Mesodermal cell (in vitro differentiated cells): ENCODE results near the gene NRM.
A peak's percentile ranks its signal among the peaks of the same experiment; 100 is the strongest.
"Not testable (repeated sequence)": the region's sequence is repeated elsewhere in the genome, so short reads cannot be mapped to it uniquely, and the experiment has no call there.

Experiments
- H3K27ac ChIP-seq: 2 replicates; pipeline ENCODE4 v1.7.0; 2013; ENCODE audit warnings: mild to moderate bottlenecking, low read depth, low read length, moderate library complexity; ENCODE audit not compliant: severe bottlenecking
- H3K36me3 ChIP-seq: 2 replicates; pipeline ENCODE4 v1.7.1; 2013; ENCODE audit warnings: mild to moderate bottlenecking, low read length, moderate library complexity; ENCODE audit not compliant: control insufficient read depth, insufficient read depth
- H3K4me1 ChIP-seq: one replicate; pipeline ENCODE4 v1.7.1; 2013; ENCODE audit warnings: mild to moderate bottlenecking, low read length; ENCODE audit not compliant: insufficient read depth, control insufficient read depth, poor library complexity, severe bottlenecking
- H3K4me3 ChIP-seq: 2 replicates; pipeline ENCODE4 v1.7.0; 2013; ENCODE audit warnings: low read length, control low read depth, mild to moderate bottlenecking; ENCODE audit not compliant: insufficient read depth, poor library complexity, severe bottlenecking; ENCODE audit errors: extremely low read depth
- H3K9me3 ChIP-seq: 2 replicates; pipeline ENCODE4 v1.7.1; 2013; ENCODE audit warnings: mild to moderate bottlenecking, low read length, moderate library complexity; ENCODE audit not compliant: control insufficient read depth
- WGBS, 2 experiments: methylation state at CpG; one replicate each; pipeline ENCODE4 v1.1.5; 2013; ENCODE audit warnings: missing lambda C conversion rate in 2 of 2; ENCODE audit not compliant: insufficient coverage in 2 of 2; 5-methylcytosine and 5-hydroxymethylcytosine counted together

NRM gene

DNA sequence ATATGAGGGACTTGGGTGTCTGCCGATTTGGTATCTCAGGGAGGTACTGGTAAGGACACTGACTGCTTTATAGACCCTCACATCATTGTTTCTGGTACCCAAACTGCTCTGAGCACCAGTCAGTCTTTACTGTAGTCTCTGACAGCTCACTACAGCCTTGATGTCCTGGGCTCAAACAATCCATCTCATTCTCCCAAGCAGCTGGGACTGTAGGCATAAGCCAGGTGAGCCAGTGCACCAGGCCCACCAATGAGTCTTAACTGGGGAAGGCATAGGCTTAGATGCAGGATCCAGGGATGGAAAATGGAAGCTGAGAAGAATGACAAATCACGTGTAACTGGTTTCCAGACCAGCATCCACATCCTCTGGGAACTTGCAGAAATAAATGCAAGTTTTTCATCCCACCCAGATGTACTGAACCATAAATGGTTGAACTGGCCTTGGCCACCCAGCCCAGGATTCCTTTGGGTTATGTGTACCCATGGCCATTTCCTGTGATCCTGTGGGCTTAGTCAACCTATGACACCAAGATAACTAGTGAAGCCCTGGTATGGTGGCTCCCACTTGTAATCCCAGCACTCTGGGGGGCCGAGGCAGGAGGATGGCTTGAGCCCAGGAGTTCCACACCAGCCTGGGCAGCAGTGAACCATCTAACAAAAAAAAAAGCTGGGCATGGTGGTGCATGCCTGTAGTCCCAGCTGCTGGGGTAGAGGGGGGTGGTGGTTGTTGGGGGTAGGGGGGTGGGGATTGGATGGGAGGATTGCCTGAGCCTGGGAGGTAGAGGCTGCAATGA, 35.1 kb upstream of the NRM start:
- H3K36me3 ChIP-seq: peaks cover 73% of the 10 kb centered on the region

DNA sequence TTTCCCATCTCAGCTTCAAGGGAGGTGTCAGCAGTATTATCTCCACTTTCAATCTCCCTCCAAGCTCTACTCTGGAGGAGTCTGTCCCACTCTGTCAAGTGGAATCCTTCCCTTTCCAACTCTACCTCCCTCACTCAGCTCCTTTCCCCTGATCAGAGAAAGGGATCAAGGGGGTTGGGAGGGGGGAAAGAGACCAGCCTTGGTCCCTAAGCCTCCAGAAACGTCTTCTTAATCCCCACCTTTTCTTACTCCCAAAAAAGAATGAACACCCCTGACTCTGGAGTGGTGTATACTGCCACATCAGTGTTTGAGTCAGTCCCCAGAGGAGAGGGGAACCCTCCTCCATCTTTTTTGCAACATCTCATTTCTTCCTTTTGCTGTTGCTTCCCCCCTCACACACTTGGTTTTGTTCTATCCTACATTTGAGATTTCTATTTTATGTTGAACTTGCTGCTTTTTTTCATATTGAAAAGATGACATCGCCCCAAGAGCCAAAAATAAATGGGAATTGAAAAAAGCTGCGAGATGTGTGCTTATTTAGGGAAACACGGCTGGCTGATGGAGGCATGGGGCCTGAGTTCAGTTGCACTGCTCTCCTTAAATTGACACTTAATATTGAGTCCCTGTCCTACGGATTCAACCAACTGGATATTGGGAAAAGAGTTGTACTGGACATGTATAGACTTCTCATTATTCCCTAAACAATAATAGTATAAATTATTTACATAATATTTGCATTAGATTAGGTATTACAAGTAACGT, 34.3 kb upstream of the NRM start:
- H3K4me3 ChIP-seq: peak overlapping the region; percentile 12
- peaks cover 71% of the 10 kb centered on the region for H3K36me3 ChIP-seq
- no peaks in the 10 kb centered on the region for H3K9me3 ChIP-seq
- peaks cover 26% of the 10 kb centered on the region for H3K4me1 ChIP-seq
- WGBS, 2 experiments: 89 to 100% methylated on average over 2 to 3 of the region's 6 CpGs
- no peak overlapping the region for H3K27ac ChIP-seq

More for the DNA sequence above, 35.1 kb upstream of the NRM start:
- Histone ChIP-seq H3K4me1 (peaks cover 29% of the 10 kb centered on the region), H3K9me3 (no peaks in the 10 kb centered on the region), H3K4me3 (no peak overlapping the region), H3K27ac (peak overlapping the region; percentile 29)
- 83 to 86% methylated on average over 2 to 3 of the region's 3 CpGs for WGBS, 2 experiments

DNA sequence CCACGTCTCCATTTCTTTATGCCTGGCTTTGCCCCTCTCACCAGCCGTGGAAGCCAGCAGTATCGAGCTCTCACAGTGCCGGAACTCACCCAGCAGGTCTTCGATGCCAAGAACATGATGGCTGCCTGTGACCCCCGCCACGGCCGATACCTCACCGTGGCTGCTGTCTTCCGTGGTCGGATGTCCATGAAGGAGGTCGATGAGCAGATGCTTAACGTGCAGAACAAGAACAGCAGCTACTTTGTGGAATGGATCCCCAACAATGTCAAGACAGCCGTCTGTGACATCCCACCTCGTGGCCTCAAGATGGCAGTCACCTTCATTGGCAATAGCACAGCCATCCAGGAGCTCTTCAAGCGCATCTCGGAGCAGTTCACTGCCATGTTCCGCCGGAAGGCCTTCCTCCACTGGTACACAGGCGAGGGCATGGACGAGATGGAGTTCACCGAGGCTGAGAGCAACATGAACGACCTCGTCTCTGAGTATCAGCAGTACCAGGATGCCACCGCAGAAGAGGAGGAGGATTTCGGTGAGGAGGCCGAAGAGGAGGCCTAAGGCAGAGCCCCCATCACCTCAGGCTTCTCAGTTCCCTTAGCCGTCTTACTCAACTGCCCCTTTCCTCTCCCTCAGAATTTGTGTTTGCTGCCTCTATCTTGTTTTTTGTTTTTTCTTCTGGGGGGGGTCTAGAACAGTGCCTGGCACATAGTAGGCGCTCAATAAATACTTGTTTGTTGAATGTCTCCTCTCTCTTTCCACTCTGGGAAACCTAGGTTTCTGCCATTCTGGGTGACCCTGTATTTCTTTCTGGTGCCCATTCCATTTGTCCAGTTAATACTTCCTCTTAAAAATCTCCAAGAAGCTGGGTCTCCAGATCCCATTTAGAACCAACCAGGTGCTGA, 33.3 kb upstream of the NRM start:
- Histone ChIP-seq H3K27ac (peak overlapping the region; percentile 8), H3K36me3 (peaks cover 61% of the 10 kb centered on the region), H3K4me3 (peak overlapping the region; percentile 2), H3K4me1 (peaks cover 29% of the 10 kb centered on the region)
- WGBS, 2 experiments: 92 to 94% methylated on average over 18 to 26 of the region's 29 CpGs
- H3K9me3 ChIP-seq: not testable (repeated sequence)

DNA sequence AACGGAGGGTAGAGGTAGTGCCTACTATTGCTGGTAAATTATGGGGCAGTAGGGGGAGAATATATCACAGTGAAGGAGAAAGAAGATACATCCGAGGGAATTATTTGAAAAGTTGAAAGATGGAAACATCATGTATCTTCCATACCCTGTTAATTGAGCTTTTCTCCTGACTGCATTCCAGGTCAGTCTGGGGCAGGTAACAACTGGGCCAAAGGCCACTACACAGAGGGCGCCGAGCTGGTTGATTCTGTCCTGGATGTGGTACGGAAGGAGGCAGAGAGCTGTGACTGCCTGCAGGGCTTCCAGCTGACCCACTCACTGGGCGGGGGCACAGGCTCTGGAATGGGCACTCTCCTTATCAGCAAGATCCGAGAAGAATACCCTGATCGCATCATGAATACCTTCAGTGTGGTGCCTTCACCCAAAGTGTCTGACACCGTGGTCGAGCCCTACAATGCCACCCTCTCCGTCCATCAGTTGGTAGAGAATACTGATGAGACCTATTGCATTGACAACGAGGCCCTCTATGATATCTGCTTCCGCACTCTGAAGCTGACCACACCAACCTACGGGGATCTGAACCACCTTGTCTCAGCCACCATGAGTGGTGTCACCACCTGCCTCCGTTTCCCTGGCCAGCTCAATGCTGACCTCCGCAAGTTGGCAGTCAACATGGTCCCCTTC, 32.5 kb upstream of the NRM start:
- Histone ChIP-seq H3K4me3 (peak overlapping the region; percentile 93), H3K4me1 (peaks cover 34% of the 10 kb centered on the region)
- H3K9me3 ChIP-seq: not testable (repeated sequence)

DNA sequence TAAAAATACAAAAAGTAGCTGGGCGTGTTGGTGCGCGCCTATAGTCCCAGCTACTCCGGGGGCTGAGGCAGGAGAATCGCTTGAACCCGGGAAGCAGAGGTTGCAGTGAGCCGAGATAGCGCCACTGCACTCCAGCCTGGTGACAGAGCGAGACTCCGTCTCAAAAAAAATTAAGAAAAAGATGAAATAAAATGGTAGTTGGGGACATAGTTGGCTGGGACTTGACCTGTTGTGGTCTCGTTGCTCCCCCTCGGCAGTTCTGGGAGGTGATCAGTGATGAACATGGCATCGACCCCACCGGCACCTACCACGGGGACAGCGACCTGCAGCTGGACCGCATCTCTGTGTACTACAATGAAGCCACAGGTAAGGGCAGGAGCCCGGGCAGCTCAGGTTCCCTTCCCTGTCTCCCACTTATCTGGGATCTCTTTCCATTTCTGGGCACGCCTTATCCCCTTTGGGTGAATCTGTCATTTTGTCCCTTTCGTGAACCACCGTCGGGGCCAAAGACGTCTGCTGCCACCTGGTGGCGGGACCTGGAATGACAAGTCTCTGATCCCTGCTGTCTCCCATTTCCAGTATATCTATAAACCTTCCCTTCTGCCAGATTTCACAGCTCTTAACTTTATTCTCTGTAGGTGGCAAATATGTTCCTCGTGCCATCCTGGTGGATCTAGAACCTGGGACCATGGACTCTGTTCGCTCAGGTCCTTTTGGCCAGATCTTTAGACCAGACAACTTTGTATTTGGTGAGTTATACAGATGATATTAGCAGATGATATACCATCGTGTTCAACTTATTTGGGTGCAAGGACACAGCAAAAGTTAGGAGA, 31.7 kb upstream of the NRM start:
- peaks cover 53% of the 10 kb centered on the region for H3K36me3 ChIP-seq
- H3K4me3 ChIP-seq: peak overlapping the region; percentile 93
- WGBS, 2 experiments: 14 to 18% methylated on average over 24 to 27 of the region's 27 CpGs
- peak overlapping the region; percentile 84 for H3K27ac ChIP-seq
- no peaks in the 10 kb centered on the region for H3K9me3 ChIP-seq
- peaks cover 34% of the 10 kb centered on the region for H3K4me1 ChIP-seq

More for the DNA sequence above, 32.5 kb upstream of the NRM start:
- Histone ChIP-seq H3K27ac (peak overlapping the region; percentile 6), H3K36me3 (peaks cover 56% of the 10 kb centered on the region)
- 92% methylated on average over 13 to 16 of the region's 16 CpGs for WGBS, 2 experiments

DNA sequence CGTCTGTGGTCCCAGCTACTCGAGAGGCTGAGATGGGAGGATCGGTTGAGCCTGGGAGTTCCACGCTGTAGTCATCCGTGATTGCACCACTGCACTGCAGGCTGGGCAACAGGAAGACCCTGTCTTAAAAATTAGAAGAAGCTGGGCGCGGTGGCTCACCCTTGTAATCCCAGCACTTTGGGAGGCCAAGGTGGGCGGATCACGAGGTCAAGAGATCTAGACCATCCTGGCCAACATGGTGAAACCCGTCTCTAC, 31.2 kb upstream of the NRM start:
- H3K27ac ChIP-seq: peak overlapping the region; percentile 84
- not testable (repeated sequence) for H3K9me3 ChIP-seq
- peaks cover 34% of the 10 kb centered on the region for H3K4me1 ChIP-seq
- WGBS, 2 experiments: 0% methylated on average over 7 to 10 of the region's 10 CpGs
- peaks cover 49% of the 10 kb centered on the region for H3K36me3 ChIP-seq
- peak overlapping the region; percentile 93 for H3K4me3 ChIP-seq

DNA sequence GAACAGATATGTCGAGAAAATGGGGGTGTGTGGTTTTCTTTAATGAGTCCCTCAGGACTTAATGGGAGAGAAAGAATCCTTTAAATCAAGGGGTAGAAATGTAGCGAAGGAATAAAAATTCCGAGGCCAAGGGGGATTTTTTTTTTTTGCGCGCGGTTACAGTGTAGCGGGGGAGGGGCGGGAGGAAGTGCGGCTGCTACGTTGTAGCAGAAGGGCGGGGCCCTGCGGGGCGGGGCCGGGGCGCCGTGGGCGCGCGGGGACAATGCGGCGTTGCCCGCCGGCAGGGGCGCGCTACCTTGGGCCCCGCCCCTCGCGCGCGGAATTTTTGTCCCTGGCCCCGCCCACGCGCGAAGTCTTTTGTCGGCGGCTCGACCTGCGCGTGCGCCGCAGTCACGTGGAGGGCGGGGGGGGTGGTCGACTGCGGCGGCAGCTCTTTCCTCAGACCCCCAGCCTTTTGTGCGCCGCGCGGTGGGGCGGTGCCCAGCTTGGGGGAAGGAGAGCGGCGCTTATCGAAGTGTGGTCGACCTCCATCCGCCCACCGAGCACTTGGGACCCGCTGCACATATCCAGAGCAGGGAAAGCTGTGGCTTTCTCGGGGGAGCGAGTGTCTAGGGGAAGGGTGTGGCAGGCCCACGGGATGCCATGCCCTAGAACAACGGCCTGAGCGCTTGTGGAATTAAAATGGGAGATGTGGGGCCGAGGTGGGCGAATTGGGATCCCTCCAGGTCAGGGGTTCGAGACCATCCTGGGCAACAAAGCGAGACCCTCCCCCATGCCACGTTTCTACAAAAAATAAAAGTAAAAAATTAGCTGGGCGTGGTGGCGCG, 30.6 kb upstream of the NRM start:
- WGBS, 2 experiments: 0 to 1% methylated on average over 30 to 43 of the region's 71 CpGs
- Histone ChIP-seq H3K9me3 (no peaks in the 10 kb centered on the region), H3K36me3 (peaks cover 47% of the 10 kb centered on the region), H3K4me3 (peak overlapping the region; percentile 93), H3K27ac (peak overlapping the region; percentile 97), H3K4me1 (peaks cover 34% of the 10 kb centered on the region)

DNA sequence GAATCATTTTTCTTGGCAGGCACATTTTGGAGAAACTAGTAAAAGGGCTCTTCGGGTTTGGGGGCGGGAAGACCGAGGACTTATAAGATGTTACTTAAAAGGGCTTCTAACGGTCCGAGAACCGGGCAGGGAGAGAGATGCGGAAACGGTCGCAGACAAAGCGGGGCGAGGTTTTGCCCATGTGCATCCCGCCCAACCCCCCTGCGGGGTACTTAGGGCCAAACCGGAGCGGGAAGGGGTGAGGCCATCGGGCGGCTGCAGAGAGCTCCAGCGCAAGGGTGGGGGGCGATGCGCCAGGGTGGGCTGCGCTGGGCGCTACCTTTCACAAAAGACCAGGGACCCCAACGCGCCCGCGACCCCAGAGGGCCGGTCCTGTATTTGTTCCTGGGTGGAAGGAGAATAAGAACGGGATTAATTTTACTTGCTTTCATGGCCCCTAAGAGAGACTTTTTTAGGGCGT, 30.0 kb upstream of the NRM start:
- peak overlapping the region; percentile 93 for H3K4me3 ChIP-seq
- WGBS, 2 experiments: 0% methylated on average over 21 to 27 of the region's 29 CpGs
- H3K27ac ChIP-seq: peak overlapping the region; percentile 97
- H3K4me1 ChIP-seq: peaks cover 38% of the 10 kb centered on the region
- peaks cover 49% of the 10 kb centered on the region for H3K36me3 ChIP-seq
- H3K9me3 ChIP-seq: no peaks in the 10 kb centered on the region
